ENCODE results near the gene BCL2L11.
"Not testable (repeated sequence)": the region's sequence is repeated elsewhere in the genome, so short reads cannot be mapped to it uniquely, and the experiment has no call there.

The BCL2L11 gene, protein sequence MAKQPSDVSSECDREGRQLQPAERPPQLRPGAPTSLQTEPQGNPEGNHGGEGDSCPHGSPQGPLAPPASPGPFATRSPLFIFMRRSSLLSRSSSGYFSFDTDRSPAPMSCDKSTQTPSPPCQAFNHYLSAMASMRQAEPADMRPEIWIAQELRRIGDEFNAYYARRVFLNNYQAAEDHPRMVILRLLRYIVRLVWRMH

GRCh38 chr2:111120253-111121027 lies at the start of gene BCL2L11:
BCL2L11 (plus strand) TSS chr2:111120914; CDS start chr2:111123746, 2,832 bp downstream.
- Histone ChIP-seq H3K27ac (ENCODE audit: low read length) (no peak within 1 kb of the TSS), H3K4me1 (ENCODE audit: control insufficient read depth, insufficient read depth, low read length) (peaks cover 11% of the 10 kb centered on the region)
- WGBS (ENCODE audit: insufficient coverage, insufficient read length), result no CpG with 5 or more reads among the region's 98 CpGs

DNA sequence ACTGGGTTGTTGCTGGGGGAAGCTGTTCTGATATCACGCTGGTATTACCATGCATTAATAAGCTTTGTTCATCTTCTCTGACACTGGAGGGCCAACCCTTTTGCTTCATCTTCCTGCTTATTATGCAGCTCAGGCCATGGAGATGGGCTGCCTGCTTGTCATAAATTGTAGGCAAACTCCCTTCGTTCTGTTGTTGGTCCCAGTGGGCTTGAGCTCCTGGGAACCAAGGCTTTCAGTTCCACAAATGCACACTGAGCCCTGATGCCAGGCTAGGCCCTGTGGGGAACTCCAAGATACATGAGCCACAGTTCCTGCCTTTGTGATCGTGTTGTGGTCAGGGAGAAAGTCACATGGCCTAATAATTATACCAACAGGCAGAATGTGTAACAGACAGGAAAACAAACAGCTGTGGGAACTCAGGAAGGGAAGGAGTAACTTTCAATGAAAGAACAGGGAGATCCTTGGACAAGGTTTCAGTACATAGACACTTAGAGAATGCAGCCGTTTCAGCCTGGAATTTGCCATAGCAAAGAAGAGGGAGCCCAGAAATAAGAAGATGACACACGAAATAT lies 49.0 kb upstream of the BCL2L11 start:
- H3K4me1 ChIP-seq (ENCODE audit: control insufficient read depth, insufficient read depth, low read length), result peaks cover 5% of the 10 kb centered on the region
- no peak overlapping the region for H3K4me3 ChIP-seq (ENCODE audit: low read length)
- no peaks in the 10 kb centered on the region for H3K27me3 ChIP-seq (ENCODE audit: control insufficient read depth, insufficient read depth, low read length)
- no CpG with 5 or more reads among the region's 5 CpGs for WGBS (ENCODE audit: insufficient coverage, insufficient read length)
- no peak for DNase-seq (ENCODE audit: low read depth, low spot score)
- H3K27ac ChIP-seq (ENCODE audit: low read length), result no peak overlapping the region
- no peaks in the 10 kb centered on the region for H3K9me3 ChIP-seq (ENCODE audit: control insufficient read depth, insufficient read depth, low read length)
- H3K36me3 ChIP-seq (ENCODE audit: control insufficient read depth, insufficient read depth, low read length), result no peaks in the 10 kb centered on the region

More at GRCh38 chr2:111120253-111121027, at the start of gene BCL2L11:
- Histone ChIP-seq H3K27me3 (ENCODE audit: control insufficient read depth, insufficient read depth, low read length) (peaks cover 32% of the 10 kb centered on the region), H3K4me3 (ENCODE audit: low read length) (peak within 1 kb of the TSS; percentile 99), H3K36me3 (ENCODE audit: control insufficient read depth, insufficient read depth, low read length) (peaks cover 8% of the 10 kb centered on the region; the same call in 1 of the 2 replicates), H3K9me3 (ENCODE audit: control insufficient read depth, insufficient read depth, low read length) (no peaks in the 10 kb centered on the region)
- DNase-seq (ENCODE audit: low read depth, low spot score), result no peak

DNA sequence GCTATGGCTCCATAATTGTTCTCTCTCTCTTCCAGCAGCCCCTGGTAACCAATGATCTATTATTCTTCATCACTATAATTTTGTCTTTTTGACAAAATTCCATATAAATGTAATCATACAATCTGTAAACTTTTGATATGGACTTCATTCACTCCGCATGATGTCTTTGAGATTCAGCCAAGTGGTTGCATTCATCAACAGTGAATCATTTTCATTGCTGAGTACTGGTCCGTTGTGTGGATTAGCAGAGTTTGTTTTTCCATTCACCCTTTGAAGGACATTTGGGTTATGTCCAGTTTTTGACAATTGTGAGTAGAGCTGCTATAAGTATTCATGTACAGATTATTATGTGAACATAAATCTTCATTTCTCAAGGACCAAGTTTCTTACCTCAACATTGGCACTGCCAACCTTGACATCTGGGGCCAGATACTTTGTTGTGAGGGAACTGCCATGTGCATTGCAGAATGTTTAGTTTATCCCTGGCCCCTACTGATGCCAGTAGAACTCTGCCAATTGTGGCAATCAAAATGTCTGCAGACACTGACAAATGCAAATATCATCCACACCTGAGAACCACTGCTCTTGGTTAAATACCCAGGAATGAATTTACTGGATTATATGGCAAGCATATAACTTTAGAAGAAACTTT lies 48.4 kb upstream of the BCL2L11 start:
- DNase-seq (ENCODE audit: low read depth, low spot score), result no peak
- H3K36me3 ChIP-seq (ENCODE audit: control insufficient read depth, insufficient read depth, low read length), result no peaks in the 10 kb centered on the region
- no peaks in the 10 kb centered on the region for H3K27me3 ChIP-seq (ENCODE audit: control insufficient read depth, insufficient read depth, low read length)
- H3K27ac ChIP-seq (ENCODE audit: low read length), result no peak overlapping the region
- WGBS (ENCODE audit: insufficient coverage, insufficient read length), result no CpG with 5 or more reads among the region's 2 CpGs
- H3K4me3 ChIP-seq (ENCODE audit: low read length), result no peak overlapping the region
- H3K9me3 ChIP-seq (ENCODE audit: control insufficient read depth, insufficient read depth, low read length), result no peaks in the 10 kb centered on the region
- H3K4me1 ChIP-seq (ENCODE audit: control insufficient read depth, insufficient read depth, low read length), result peaks cover 5% of the 10 kb centered on the region

DNA sequence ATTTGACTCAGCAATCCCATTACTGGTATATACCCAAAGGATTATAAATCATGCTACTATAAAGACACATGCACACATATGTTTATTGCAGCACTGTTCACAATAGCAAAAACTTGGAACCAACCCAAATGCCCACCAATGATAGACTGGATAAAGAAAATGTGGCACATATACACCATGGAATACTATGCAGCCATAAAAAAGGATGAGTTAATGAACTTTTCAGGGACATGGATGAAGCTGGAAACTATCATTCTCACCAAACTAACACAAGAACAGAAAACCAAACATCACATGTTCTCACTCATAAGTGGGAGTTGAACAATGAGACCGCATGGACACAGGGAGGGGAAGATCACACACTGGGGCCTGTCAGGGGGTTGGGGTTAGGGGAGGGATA lies 38.1 kb upstream of the BCL2L11 start:
- not testable (repeated sequence) for H3K4me3 ChIP-seq (ENCODE audit: low read length); H3K4me1 ChIP-seq (ENCODE audit: control insufficient read depth, insufficient read depth, low read length); H3K27me3 ChIP-seq (ENCODE audit: control insufficient read depth, insufficient read depth, low read length); H3K9me3 ChIP-seq (ENCODE audit: control insufficient read depth, insufficient read depth, low read length); DNase-seq (ENCODE audit: low read depth, low spot score); H3K27ac ChIP-seq (ENCODE audit: low read length); H3K36me3 ChIP-seq (ENCODE audit: control insufficient read depth, insufficient read depth, low read length)
- no CpG with 5 or more reads among the region's 1 CpG for WGBS (ENCODE audit: insufficient coverage, insufficient read length)

- Histone ChIP-seq H3K36me3 (ENCODE audit: control insufficient read depth, insufficient read depth, low read length) (no peaks in the 10 kb centered on the region), H3K27ac (ENCODE audit: low read length) (no peak overlapping the region), H3K4me3 (ENCODE audit: low read length) (no peak overlapping the region), H3K27me3 (ENCODE audit: control insufficient read depth, insufficient read depth, low read length) (no peaks in the 10 kb centered on the region), H3K9me3 (ENCODE audit: control insufficient read depth, insufficient read depth, low read length) (no peaks in the 10 kb centered on the region), H3K4me1 (ENCODE audit: control insufficient read depth, insufficient read depth, low read length) (no peaks in the 10 kb centered on the region)
- no peak for DNase-seq (ENCODE audit: low read depth, low spot score)
- no CpG with 5 or more reads among the region's 3 CpGs for WGBS (ENCODE audit: insufficient coverage, insufficient read length)
These were observed 28.9 kb upstream of the BCL2L11 start for GRCh38 chr2:111091811-111092211.

DNA sequence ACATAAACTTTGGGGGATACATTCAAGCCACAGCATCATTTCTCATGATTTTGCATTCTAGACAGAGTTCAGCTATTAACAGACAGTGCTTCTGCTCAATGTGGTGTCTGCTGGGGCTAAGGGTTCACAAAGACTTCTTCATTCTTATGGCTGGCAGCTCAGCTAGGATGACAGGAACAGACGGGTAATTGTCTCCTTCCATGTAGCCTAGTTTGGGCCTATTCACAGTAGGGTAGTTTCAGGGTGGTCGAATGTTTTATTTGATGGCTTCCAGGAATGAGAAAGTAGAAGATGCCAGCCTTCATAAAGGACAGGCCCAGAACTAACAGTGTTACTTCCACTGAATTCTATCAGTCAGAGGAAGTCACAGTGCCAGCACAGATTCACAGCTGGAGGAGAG lies 26.0 kb upstream of the BCL2L11 start:
- no peak overlapping the region for H3K27ac ChIP-seq (ENCODE audit: low read length)
- H3K27me3 ChIP-seq (ENCODE audit: control insufficient read depth, insufficient read depth, low read length), result no peaks in the 10 kb centered on the region
- DNase-seq (ENCODE audit: low read depth, low spot score), result no peak
- no peaks in the 10 kb centered on the region for H3K4me1 ChIP-seq (ENCODE audit: control insufficient read depth, insufficient read depth, low read length)
- WGBS (ENCODE audit: insufficient coverage, insufficient read length), result no CpG with 5 or more reads among the region's 2 CpGs
- no peaks in the 10 kb centered on the region for H3K9me3 ChIP-seq (ENCODE audit: control insufficient read depth, insufficient read depth, low read length)
- H3K4me3 ChIP-seq (ENCODE audit: low read length), result no peak overlapping the region
- no peaks in the 10 kb centered on the region for H3K36me3 ChIP-seq (ENCODE audit: control insufficient read depth, insufficient read depth, low read length)

DNA sequence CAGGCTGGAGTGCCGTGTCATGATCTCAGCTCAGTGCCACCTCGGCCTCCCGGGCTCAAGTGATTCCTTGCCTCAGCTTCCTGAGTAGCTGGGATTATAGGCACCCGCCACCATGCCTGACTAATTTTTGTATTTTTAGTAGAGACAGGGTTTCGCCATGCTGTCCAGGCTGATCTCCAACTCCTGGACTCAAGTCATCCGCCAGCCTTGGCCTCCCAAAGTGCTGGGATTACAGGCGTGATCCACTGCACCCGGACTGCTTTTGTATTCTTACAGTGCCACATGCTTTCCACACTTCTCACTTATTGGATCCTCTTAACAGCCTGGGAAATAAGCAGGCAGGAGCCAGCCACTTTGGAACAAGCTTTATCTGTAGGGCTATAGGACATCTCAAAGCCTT lies 25.3 kb upstream of the BCL2L11 start:
- H3K4me1 ChIP-seq (ENCODE audit: control insufficient read depth, insufficient read depth, low read length), result no peaks in the 10 kb centered on the region
- H3K36me3 ChIP-seq (ENCODE audit: control insufficient read depth, insufficient read depth, low read length), result no peaks in the 10 kb centered on the region
- no peak overlapping the region for H3K4me3 ChIP-seq (ENCODE audit: low read length)
- WGBS (ENCODE audit: insufficient coverage, insufficient read length), result no CpG with 5 or more reads among the region's 8 CpGs
- no peak overlapping the region for H3K27ac ChIP-seq (ENCODE audit: low read length)
- no peak for DNase-seq (ENCODE audit: low read depth, low spot score)
- no peaks in the 10 kb centered on the region for H3K27me3 ChIP-seq (ENCODE audit: control insufficient read depth, insufficient read depth, low read length)
- H3K9me3 ChIP-seq (ENCODE audit: control insufficient read depth, insufficient read depth, low read length), result no peaks in the 10 kb centered on the region

- H3K4me1 ChIP-seq (ENCODE audit: control insufficient read depth, insufficient read depth, low read length), result no peaks in the 10 kb centered on the region
- DNase-seq (ENCODE audit: low read depth, low spot score), result no peak
- no peak overlapping the region for H3K27ac ChIP-seq (ENCODE audit: low read length)
- H3K9me3 ChIP-seq (ENCODE audit: control insufficient read depth, insufficient read depth, low read length), result no peaks in the 10 kb centered on the region
- no peaks in the 10 kb centered on the region for H3K36me3 ChIP-seq (ENCODE audit: control insufficient read depth, insufficient read depth, low read length)
- no peaks in the 10 kb centered on the region for H3K27me3 ChIP-seq (ENCODE audit: control insufficient read depth, insufficient read depth, low read length)
- no CpG with 5 or more reads among the region's 3 CpGs for WGBS (ENCODE audit: insufficient coverage, insufficient read length)
- no peak overlapping the region for H3K4me3 ChIP-seq (ENCODE audit: low read length)
These were observed 21.3 kb upstream of the BCL2L11 start for GRCh38 chr2:111099402-111099801.

GRCh38 chr2:111100087-111100764 lies 20.5 kb upstream of the BCL2L11 start:
- no CpG with 5 or more reads among the region's 5 CpGs for WGBS (ENCODE audit: insufficient coverage, insufficient read length)

DNA sequence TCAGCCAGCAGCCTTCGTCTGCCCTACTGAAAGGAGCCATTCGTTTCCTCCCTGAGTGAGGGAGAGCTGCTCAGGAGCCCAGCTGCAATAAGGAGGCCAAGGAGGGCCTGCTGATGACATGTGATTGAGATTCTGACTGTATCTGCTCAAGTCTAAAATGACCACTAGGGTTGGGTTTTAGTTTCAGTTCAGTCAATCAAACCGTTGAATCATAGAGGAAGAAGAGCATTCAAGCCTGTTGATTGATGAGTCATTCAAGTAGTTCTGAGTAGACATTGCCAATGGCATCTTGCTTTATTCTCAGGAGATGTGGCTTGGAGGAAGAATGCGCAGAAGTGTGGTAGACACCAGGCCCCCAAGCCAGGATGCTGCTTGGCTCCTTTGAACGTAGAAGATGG lies 19.9 kb upstream of the BCL2L11 start:
- no peak overlapping the region for H3K27ac ChIP-seq (ENCODE audit: low read length)
- no peaks in the 10 kb centered on the region for H3K27me3 ChIP-seq (ENCODE audit: control insufficient read depth, insufficient read depth, low read length)
- no peaks in the 10 kb centered on the region for H3K4me1 ChIP-seq (ENCODE audit: control insufficient read depth, insufficient read depth, low read length)
- DNase-seq (ENCODE audit: low read depth, low spot score), result no peak
- H3K36me3 ChIP-seq (ENCODE audit: control insufficient read depth, insufficient read depth, low read length), result no peaks in the 10 kb centered on the region
- no peaks in the 10 kb centered on the region for H3K9me3 ChIP-seq (ENCODE audit: control insufficient read depth, insufficient read depth, low read length)
- H3K4me3 ChIP-seq (ENCODE audit: low read length), result no peak overlapping the region
- WGBS (ENCODE audit: insufficient coverage, insufficient read length), result no CpG with 5 or more reads among the region's 5 CpGs

More at GRCh38 chr2:111100087-111100764, 20.5 kb upstream of the BCL2L11 start:
- no peak overlapping the region for H3K27ac ChIP-seq (ENCODE audit: low read length)
- H3K4me3 ChIP-seq (ENCODE audit: low read length), result no peak overlapping the region
- no peaks in the 10 kb centered on the region for H3K36me3 ChIP-seq (ENCODE audit: control insufficient read depth, insufficient read depth, low read length)
- H3K4me1 ChIP-seq (ENCODE audit: control insufficient read depth, insufficient read depth, low read length), result no peaks in the 10 kb centered on the region
- no peak for DNase-seq (ENCODE audit: low read depth, low spot score)
- no peaks in the 10 kb centered on the region for H3K27me3 ChIP-seq (ENCODE audit: control insufficient read depth, insufficient read depth, low read length)
- no peaks in the 10 kb centered on the region for H3K9me3 ChIP-seq (ENCODE audit: control insufficient read depth, insufficient read depth, low read length)

All from iPS DF 6.9 (cell line).